GM19193 (cell line): ENCODE data around the gene CDK14.

ENCODE experiments used
- POLR2A ChIP-seq: IDR thresholded peaks from 4 replicates; pipeline ENCODE4 v1.6.1; 2011; ENCODE audit not compliant: insufficient read depth, insufficient read length; ENCODE audit errors: extremely low read depth

Gene CDK14

GRCh38 chr7:90660100-90660499 is 64.0 kb downstream of the CDK14 start:
- no peak for TF ChIP-seq POLR2A

GRCh38 chr7:90660819-90661218 is 64.7 kb downstream of the CDK14 start:
- TF ChIP-seq POLR2A: no peak

GRCh38 chr7:90661290-90662151 is 65.4 kb downstream of the CDK14 start:
- no peak for TF ChIP-seq POLR2A

GRCh38 chr7:90663176-90663575 is 67.1 kb downstream of the CDK14 start:
- TF ChIP-seq POLR2A: no peak

- TF ChIP-seq POLR2A: no peak
Measured at GRCh38 chr7:90666186-90666585, 70.1 kb downstream of the CDK14 start.

- TF ChIP-seq POLR2A: no peak
Measured at GRCh38 chr7:90668992-90669391, 72.9 kb downstream of the CDK14 start.

GRCh38 chr7:90669492-90669891 is 73.4 kb downstream of the CDK14 start:
- no peak for TF ChIP-seq POLR2A

- TF ChIP-seq POLR2A: no peak
Measured at GRCh38 chr7:90671571-90671970, 75.5 kb downstream of the CDK14 start.

- TF ChIP-seq POLR2A: no peak
Measured at GRCh38 chr7:90672210-90672609, 76.1 kb downstream of the CDK14 start.

GRCh38 chr7:90674625-90675024 is 78.5 kb downstream of the CDK14 start:
- TF ChIP-seq POLR2A: no peak

GRCh38 chr7:90675982-90676381 is 79.9 kb downstream of the CDK14 start:
- TF ChIP-seq POLR2A: no peak

- no peak for TF ChIP-seq POLR2A
Measured at GRCh38 chr7:90677486-90678404, 81.6 kb downstream of the CDK14 start.

GRCh38 chr7:90678986-90679385 is 82.9 kb downstream of the CDK14 start:
- TF ChIP-seq POLR2A: no peak

GRCh38 chr7:90680484-90680883 is 84.4 kb downstream of the CDK14 start:
- no peak for TF ChIP-seq POLR2A

GRCh38 chr7:90681336-90682022 is 85.4 kb downstream of the CDK14 start:
- TF ChIP-seq POLR2A: no peak
